Measurements from ENCODE around the gene NPPB. TPM values are rescaled to one million over a fixed set of nuclear protein-coding genes. Genes with fewer than 3 reads are reported as not detected.

The NPPB gene
- total and polyA plus RNA-seq, 9 of the 15 experiments (the other 6 are each of a cell fraction or from before 2014, with no cell fraction given): not detected

DNA sequence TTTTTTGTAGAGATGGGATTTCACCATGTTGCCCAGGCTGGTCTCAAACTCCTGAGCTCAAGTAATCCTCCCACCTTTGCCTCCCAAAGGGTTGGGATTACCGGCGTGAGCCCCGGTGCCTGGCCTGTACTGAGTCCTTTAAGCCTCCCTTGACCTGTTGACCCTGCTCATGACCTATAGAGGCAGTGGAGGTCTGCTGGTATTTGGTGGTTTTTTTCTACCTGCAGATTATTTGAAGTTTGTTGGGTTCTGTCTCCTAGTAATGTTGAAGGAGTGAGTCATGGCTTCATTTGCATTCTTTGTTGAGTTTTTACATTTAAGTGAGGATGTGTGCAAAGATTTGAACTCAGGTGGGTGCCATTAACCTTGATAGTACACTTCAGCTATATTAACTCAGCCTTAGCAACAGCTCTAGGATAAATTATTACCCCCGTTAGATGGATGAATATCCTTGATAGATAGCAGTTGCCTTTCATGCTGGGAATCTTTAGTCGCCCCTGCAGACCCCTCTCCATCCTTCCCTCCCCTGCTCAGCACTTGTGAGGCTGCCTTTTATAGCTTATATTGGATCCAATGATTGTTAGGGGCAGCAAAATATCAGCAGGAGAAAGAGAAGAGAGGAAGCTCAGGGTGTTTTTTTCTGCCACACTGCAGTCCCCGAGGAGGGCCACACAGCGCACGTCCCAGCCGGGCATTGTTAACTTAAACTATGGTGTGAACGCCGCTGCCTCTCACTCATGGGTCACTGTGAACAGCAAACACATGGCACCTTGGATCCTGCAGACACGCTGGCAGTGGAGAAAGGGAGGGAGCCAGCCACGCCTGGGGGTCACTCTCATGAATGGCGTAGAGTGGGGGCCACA lies 14.9 kb upstream of the NPPB start:
- H3K9ac ChIP-seq (ENCODE audit: insufficient read depth in 1 of 2, low read depth in 2 of 2, low read length in 2 of 2): peak overlapping the region in 1 of 2 experiments; percentile 53; a peak in 1 of 4 replicates
- in situ Hi-C loops (cut with MboI): no loop called here
- no peak overlapping the region for H3K4me2 ChIP-seq (ENCODE audit: insufficient read depth, low read length)
- BruUV-seq (replicated peaks): no TSS peak
- H3K4me1 ChIP-seq (replicated peaks in 1 of 2; ENCODE audit: control insufficient read depth in 2 of 2, insufficient read depth in 2 of 2, low read length in 2 of 2): peaks cover 7 to 36% of the 10 kb centered on the region in 2 experiments; a peak in 4 of 5 replicates
- H3K27me3 ChIP-seq (ENCODE audit: control insufficient read depth in 2 of 2, insufficient read depth in 2 of 2, low read length in 2 of 2): peaks cover 0 to 5% of the 10 kb centered on the region in 2 experiments; a peak in 2 of 5 replicates
- H2AFZ ChIP-seq (ENCODE audit: low read depth, low read length): no peak overlapping the region
- intact Hi-C loops (cut with micrococcal nuclease): no loop called here
- DNase-seq (ENCODE audit: extremely low read depth in 1 of 4, low spot score in 3 of 4): no peak
- CTCF ChIA-PET (ENCODE audit: low intra/inter-chr PET ratio): no interaction called here
- H3K79me2 ChIP-seq (ENCODE audit: control insufficient read depth, insufficient read depth, low read length): no peaks in the 10 kb centered on the region
- POLR2A ChIA-PET: interaction anchor here (1.1 to 8.2 kb wide), 4 partner anchors 9 to 83 kb away, joined by 3 to 114 read pairs (median 9); no protein-coding TSS in a partner anchor
- 41% methylated on average over 13 of the region's 14 CpGs for WGBS (ENCODE audit: insufficient coverage, low coverage, missing lambda C conversion rate)
- no peaks in the 10 kb centered on the region for H3K9me1 ChIP-seq (ENCODE audit: control insufficient read depth, insufficient read depth, low read length)
- no peaks in the 10 kb centered on the region for H4K20me1 ChIP-seq (replicated peaks; ENCODE audit: control insufficient read depth, insufficient read depth, low read length)
- no peaks in the 10 kb centered on the region for H3K36me3 ChIP-seq (ENCODE audit: control insufficient read depth, insufficient read depth, low read length)
- H3K27ac ChIP-seq (ENCODE audit: extremely low read depth, low read depth, low read length): no peak overlapping the region
- no peaks in the 10 kb centered on the region for H3K9me3 ChIP-seq (replicated peaks; ENCODE audit: control insufficient read depth, insufficient read depth, low read depth, low read length)
- no peak overlapping the region for H3K4me3 ChIP-seq
- ATAC-seq: no peak
- no peak for FAIRE-seq
- TF ChIP-seq XRCC3 (IDR thresholded peaks at IDR 0.05) (no peak), ESRRA (IDR thresholded peaks at IDR 0.05; ENCODE audit: borderline replicate concordance, low read depth) (0 out of 2 replicates have a peak, but pooled peaks have one; percentile 19)

- ChIA-PET POLR2A (interaction anchor here (1.0 to 8.2 kb wide), 6 partner anchors 9 to 785 kb away, joined by 3 to 114 read pairs (median 8); no protein-coding TSS in a partner anchor), CTCF (ENCODE audit: low intra/inter-chr PET ratio) (no interaction called here)
- in situ Hi-C loops (cut with MboI): no loop called here
- peak overlapping the region in 1 of 2 experiments; percentile 1; a peak in 1 of 4 replicates for H3K9ac ChIP-seq (ENCODE audit: insufficient read depth in 1 of 2, low read depth in 2 of 2, low read length in 2 of 2)
- ATAC-seq (no peak), DNase-seq (ENCODE audit: extremely low read depth in 1 of 4, low spot score in 3 of 4) (no peak), FAIRE-seq (no peak)
- no peaks in the 10 kb centered on the region for H4K20me1 ChIP-seq (replicated peaks; ENCODE audit: control insufficient read depth, insufficient read depth, low read length)
- H3K4me1 ChIP-seq (replicated peaks in 1 of 2; ENCODE audit: control insufficient read depth in 2 of 2, insufficient read depth in 2 of 2, low read length in 2 of 2): peaks cover 7 to 25% of the 10 kb centered on the region in 2 experiments; a peak in 4 of 5 replicates
- TF ChIP-seq SMAD4 (CRISPR knock-in tag; conservative IDR thresholded peaks at IDR 0.05) (no peak), HMBOX1 (IDR thresholded peaks at IDR 0.05) (no peak), SMARCC2 (IDR thresholded peaks at IDR 0.05; ENCODE audit: low read depth) (no peak), KAT8 (IDR thresholded peaks at IDR 0.05; ENCODE audit: low read depth) (no peak), LARP7 (IDR thresholded peaks at IDR 0.05) (no peak), RBM22 (IDR thresholded peaks at IDR 0.05; ENCODE audit: low read depth, low read length, poor library complexity, severe bottlenecking) (no peak), ZNF707 (CRISPR knock-in tag; conservative IDR thresholded peaks at IDR 0.05) (no peak), NFATC3 (IDR thresholded peaks at IDR 0.05) (no peak), SMAD3 (CRISPR knock-in tag; conservative IDR thresholded peaks at IDR 0.05) (no peak), FUS (optimal IDR thresholded peaks at IDR 0.05; ENCODE audit: low read depth, low read length) (no peak)
- TF ChIP-seq, protein P1, sequence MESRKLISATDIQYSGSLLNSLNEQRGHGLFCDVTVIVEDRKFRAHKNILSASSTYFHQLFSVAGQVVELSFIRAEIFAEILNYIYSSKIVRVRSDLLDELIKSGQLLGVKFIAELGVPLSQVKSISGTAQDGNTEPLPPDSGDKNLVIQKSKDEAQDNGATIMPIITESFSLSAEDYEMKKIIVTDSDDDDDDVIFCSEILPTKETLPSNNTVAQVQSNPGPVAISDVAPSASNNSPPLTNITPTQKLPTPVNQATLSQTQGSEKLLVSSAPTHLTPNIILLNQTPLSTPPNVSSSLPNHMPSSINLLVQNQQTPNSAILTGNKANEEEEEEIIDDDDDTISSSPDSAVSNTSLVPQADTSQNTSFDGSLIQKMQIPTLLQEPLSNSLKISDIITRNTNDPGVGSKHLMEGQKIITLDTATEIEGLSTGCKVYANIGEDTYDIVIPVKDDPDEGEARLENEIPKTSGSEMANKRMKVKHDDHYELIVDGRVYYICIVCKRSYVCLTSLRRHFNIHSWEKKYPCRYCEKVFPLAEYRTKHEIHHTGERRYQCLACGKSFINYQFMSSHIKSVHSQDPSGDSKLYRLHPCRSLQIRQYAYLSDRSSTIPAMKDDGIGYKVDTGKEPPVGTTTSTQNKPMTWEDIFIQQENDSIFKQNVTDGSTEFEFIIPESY (CRISPR knock-in tag; IDR thresholded peaks at IDR 0.05): no peak
- H3K9me3 ChIP-seq (replicated peaks; ENCODE audit: control insufficient read depth, insufficient read depth, low read depth, low read length): no peaks in the 10 kb centered on the region
- H3K36me3 ChIP-seq (ENCODE audit: control insufficient read depth, insufficient read depth, low read length): no peaks in the 10 kb centered on the region
- H3K4me3 ChIP-seq: no peak overlapping the region
- H3K9me1 ChIP-seq (ENCODE audit: control insufficient read depth, insufficient read depth, low read length): no peaks in the 10 kb centered on the region
- H2AFZ ChIP-seq (ENCODE audit: low read depth, low read length): no peak overlapping the region
- H3K27ac ChIP-seq (ENCODE audit: extremely low read depth, low read depth, low read length): no peak overlapping the region
- H3K4me2 ChIP-seq (ENCODE audit: insufficient read depth, low read length): no peak overlapping the region
- 19% methylated on average over 7 of the region's 7 CpGs for WGBS (ENCODE audit: insufficient coverage, low coverage, missing lambda C conversion rate)
- peaks cover 0 to 5% of the 10 kb centered on the region in 2 experiments; a peak in 2 of 5 replicates for H3K27me3 ChIP-seq (ENCODE audit: control insufficient read depth in 2 of 2, insufficient read depth in 2 of 2, low read length in 2 of 2)
- no TSS peak for BruUV-seq (replicated peaks)
- no peaks in the 10 kb centered on the region for H3K79me2 ChIP-seq (ENCODE audit: control insufficient read depth, insufficient read depth, low read length)
- intact Hi-C loops (cut with micrococcal nuclease): no loop called here
These were observed 13.8 kb upstream of the NPPB start for GRCh38 chr1:11872545-11872944.

Measured in K562 (cell line).